ENCODE data around the gene PPP2R2B. TPM values are rescaled to one million over a fixed set of nuclear protein-coding genes. Genes with fewer than 3 reads are reported as not detected.

The PPP2R2B gene
- total RNA-seq, 4 donors from 2014 or later = 1.2 to 4.0 (median 2.1) TPM

DNA sequence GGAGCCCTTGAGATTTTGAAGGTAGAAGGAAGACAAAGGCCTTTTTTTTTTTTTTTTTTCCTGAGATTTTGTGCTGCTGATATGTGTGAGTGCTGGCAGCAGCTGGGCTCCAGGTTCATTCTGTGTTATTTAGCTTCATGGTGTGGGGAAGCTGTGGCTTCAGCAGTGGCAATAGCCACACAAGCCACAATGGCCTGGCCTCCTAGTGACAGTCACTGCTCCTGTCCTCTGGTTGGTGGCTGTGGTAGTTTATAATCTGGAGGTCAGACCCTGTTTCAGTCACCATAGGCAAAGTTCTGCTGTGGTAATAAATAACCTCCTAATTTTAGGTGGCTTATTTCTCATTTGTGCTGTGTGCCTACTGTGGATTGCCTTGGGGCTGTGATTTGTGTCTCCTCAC is 334.3 kb downstream of the PPP2R2B start:
- H3K9me3 ChIP-seq = no peaks in the 10 kb centered on the region
- H3K27me3 ChIP-seq = no peaks in the 10 kb centered on the region
- no peak for TF ChIP-seq EP300 (IDR thresholded peaks at IDR 0.05)
- TF ChIP-seq POLR2A (IDR thresholded peaks at IDR 0.05; ENCODE audit: low read depth) = no peak
- DNase-seq (ENCODE audit: extremely low spot score) = no peak
- H3K36me3 ChIP-seq = no peaks in the 10 kb centered on the region
- no peak overlapping the region for H3K4me3 ChIP-seq
- H3K27ac ChIP-seq (replicated peaks in 1 of 4) = no peak overlapping the region
- intact Hi-C loops (cut with DNase I) = loop anchor here (5.0 kb wide), 2 partner anchors 423 to 648 kb away; no protein-coding TSS in a partner anchor
- H3K4me1 ChIP-seq = no peaks in the 10 kb centered on the region

GRCh38 chr5:146541958-146542849 is 336.4 kb downstream of the PPP2R2B start:
- H3K9me3 ChIP-seq = no peaks in the 10 kb centered on the region
- H3K4me1 ChIP-seq = no peaks in the 10 kb centered on the region
- no peak overlapping the region for H3K27ac ChIP-seq (replicated peaks in 1 of 4)
- no peaks in the 10 kb centered on the region for H3K27me3 ChIP-seq
- no peak for TF ChIP-seq EP300 (IDR thresholded peaks at IDR 0.05)
- TF ChIP-seq, protein P1, sequence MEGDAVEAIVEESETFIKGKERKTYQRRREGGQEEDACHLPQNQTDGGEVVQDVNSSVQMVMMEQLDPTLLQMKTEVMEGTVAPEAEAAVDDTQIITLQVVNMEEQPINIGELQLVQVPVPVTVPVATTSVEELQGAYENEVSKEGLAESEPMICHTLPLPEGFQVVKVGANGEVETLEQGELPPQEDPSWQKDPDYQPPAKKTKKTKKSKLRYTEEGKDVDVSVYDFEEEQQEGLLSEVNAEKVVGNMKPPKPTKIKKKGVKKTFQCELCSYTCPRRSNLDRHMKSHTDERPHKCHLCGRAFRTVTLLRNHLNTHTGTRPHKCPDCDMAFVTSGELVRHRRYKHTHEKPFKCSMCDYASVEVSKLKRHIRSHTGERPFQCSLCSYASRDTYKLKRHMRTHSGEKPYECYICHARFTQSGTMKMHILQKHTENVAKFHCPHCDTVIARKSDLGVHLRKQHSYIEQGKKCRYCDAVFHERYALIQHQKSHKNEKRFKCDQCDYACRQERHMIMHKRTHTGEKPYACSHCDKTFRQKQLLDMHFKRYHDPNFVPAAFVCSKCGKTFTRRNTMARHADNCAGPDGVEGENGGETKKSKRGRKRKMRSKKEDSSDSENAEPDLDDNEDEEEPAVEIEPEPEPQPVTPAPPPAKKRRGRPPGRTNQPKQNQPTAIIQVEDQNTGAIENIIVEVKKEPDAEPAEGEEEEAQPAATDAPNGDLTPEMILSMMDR (IDR thresholded peaks at IDR 0.05) = peak; percentile 61 to 83 (median 68)
- DNase-seq (ENCODE audit: extremely low spot score) = no peak
- WGBS = 30% methylated on average over 16 of the region's 16 CpGs
- no peak overlapping the region for H3K4me3 ChIP-seq
- H3K36me3 ChIP-seq = no peaks in the 10 kb centered on the region
- intact Hi-C loops (cut with DNase I) = loop anchor here (5.0 kb wide), 2 partner anchors 425 to 650 kb away; no protein-coding TSS in a partner anchor

- Histone ChIP-seq H3K27ac (replicated peaks in 1 of 4) (no peak overlapping the region), H3K4me3 (no peak overlapping the region), H3K27me3 (no peaks in the 10 kb centered on the region), H3K9me3 (no peaks in the 10 kb centered on the region), H3K36me3 (no peaks in the 10 kb centered on the region), H3K4me1 (no peaks in the 10 kb centered on the region)
- TF ChIP-seq POLR2A (IDR thresholded peaks at IDR 0.05; ENCODE audit: low read depth) (no peak), EP300 (IDR thresholded peaks at IDR 0.05) (no peak), POLR2AphosphoS5 (IDR thresholded peaks at IDR 0.05) (no peak)
- TF ChIP-seq, protein P1 (IDR thresholded peaks at IDR 0.05) = no peak
- 91% methylated on average over 2 of the region's 2 CpGs for WGBS
- intact Hi-C loops (cut with DNase I) = loop anchor here (5.0 kb wide), 2 partner anchors 427 to 652 kb away; no protein-coding TSS in a partner anchor
- no peak for DNase-seq (ENCODE audit: extremely low spot score)
These were observed 338.1 kb downstream of the PPP2R2B start for GRCh38 chr5:146540414-146540813.

GRCh38 chr5:146539973-146540372 is 338.6 kb downstream of the PPP2R2B start:
- Histone ChIP-seq H3K27me3 (no peaks in the 10 kb centered on the region), H3K4me3 (no peak overlapping the region), H3K36me3 (no peaks in the 10 kb centered on the region), H3K27ac (replicated peaks in 1 of 4) (no peak overlapping the region), H3K9me3 (no peaks in the 10 kb centered on the region), H3K4me1 (no peaks in the 10 kb centered on the region)
- intact Hi-C loops (cut with DNase I) = loop anchor here (5.0 kb wide), 2 partner anchors 427 to 652 kb away; no protein-coding TSS in a partner anchor
- TF ChIP-seq POLR2A (IDR thresholded peaks at IDR 0.05; ENCODE audit: low read depth) (no peak), POLR2AphosphoS5 (IDR thresholded peaks at IDR 0.05) (no peak), EP300 (IDR thresholded peaks at IDR 0.05) (no peak)
- TF ChIP-seq, protein P1 (IDR thresholded peaks at IDR 0.05) = no peak
- no peak for DNase-seq (ENCODE audit: extremely low spot score)
- WGBS = 86% methylated on average over 4 of the region's 4 CpGs

DNA sequence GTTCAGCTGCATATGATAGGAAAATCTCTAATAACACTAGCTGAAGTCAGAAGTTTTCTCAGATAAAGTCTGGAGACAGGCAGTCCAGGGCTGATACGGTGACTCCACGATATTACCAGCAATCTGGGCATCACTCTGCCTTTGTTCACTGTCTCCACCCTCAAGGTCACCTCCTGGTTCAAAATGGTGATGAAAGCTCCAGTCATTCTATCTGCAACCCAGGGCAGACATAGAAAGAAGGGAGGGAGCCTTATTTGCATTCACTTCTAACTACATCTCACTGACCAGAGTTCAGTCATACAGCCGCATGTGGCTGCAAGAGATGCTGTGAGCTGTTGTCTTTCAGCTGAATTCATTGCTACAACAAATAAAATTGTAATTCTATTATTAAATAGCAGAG is 340.1 kb downstream of the PPP2R2B start:
- WGBS = 80% methylated on average over 3 of the region's 3 CpGs
- Histone ChIP-seq H3K27me3 (no peaks in the 10 kb centered on the region), H3K4me3 (no peak overlapping the region), H3K27ac (replicated peaks in 1 of 4) (no peak overlapping the region), H3K36me3 (no peaks in the 10 kb centered on the region), H3K9me3 (no peaks in the 10 kb centered on the region), H3K4me1 (no peaks in the 10 kb centered on the region)
- TF ChIP-seq POLR2A (IDR thresholded peaks at IDR 0.05; ENCODE audit: low read depth) (no peak), POLR2AphosphoS5 (IDR thresholded peaks at IDR 0.05) (no peak), EP300 (IDR thresholded peaks at IDR 0.05) (no peak)
- TF ChIP-seq, protein P1 (IDR thresholded peaks at IDR 0.05) = no peak
- intact Hi-C loops (cut with DNase I) = no loop called here
- DNase-seq (ENCODE audit: extremely low spot score) = no peak

Data from esophagus muscularis mucosa (tissue), 4 donors.